ENCODE data around the gene SRRD.

GRCh38 chr22:26502688-26503561 is 19.2 kb downstream of the SRRD start:
- no peak for TF ChIP-seq SUZ12 (IDR thresholded peaks at IDR 0.05; ENCODE audit: extremely low read depth, insufficient read depth, insufficient read length)
- TF ChIP-seq ZNF274 (IDR thresholded peaks at IDR 0.05; ENCODE audit: low read depth, low read length) = no peak

All from NT2/D1 (cell line).